A549 (cell line): Measurements from ENCODE around the gene ARHGAP26.

Source experiments
- ATOH8 ChIP-seq: fragments of 250-450 bp; sonication (Bioruptor Pico); IDR thresholded peaks from 2 replicates; pipeline ENCODE4 v1.5.0; 2020; ENCODE audit warnings: low read depth, mild to moderate bottlenecking, moderate library complexity
- CTCF ChIP-seq: fragments of >200 bp; sonication (Bioruptor Twin); formaldehyde crosslinking; IDR thresholded peaks from 3 replicates; pipeline ENCODE4 v1.5.1; 2016
- GATA3 ChIP-seq: IDR thresholded peaks from 2 replicates; pipeline ENCODE4 v1.6.1; 2012; ENCODE audit warnings: borderline replicate concordance
- MAX ChIP-seq: IDR thresholded peaks from 2 replicates; pipeline ENCODE4 v1.6.1; 2012
- SREBF2 ChIP-seq: fragments of 450-650 bp; IDR thresholded peaks from 2 replicates; pipeline ENCODE4 v1.6.1; 2014; ENCODE audit warnings: mild to moderate bottlenecking, moderate library complexity
- TFCP2L1 ChIP-seq: fragments of 250-450 bp; sonication (Bioruptor Pico); IDR thresholded peaks from 2 replicates; pipeline ENCODE4 v1.5.0; 2021; ENCODE audit warnings: mild to moderate bottlenecking

GRCh38 chr5:142872217-142872616, 102.0 kb downstream of the ARHGAP26 start:
- TF ChIP-seq CTCF (no peak), TFCP2L1 (CRISPR knock-in tag) (no peak), SREBF2 (no peak), MAX (no peak), ATOH8 (CRISPR knock-in tag) (no peak), GATA3 (no peak)
